ENCODE data around the gene LCN15. TPM values are rescaled to one million over a fixed set of nuclear protein-coding genes. Genes with fewer than 3 reads are reported as not detected.

The LCN15 gene
- total and polyA plus RNA-seq, 2 of the 13 experiments (the other 11 are each of a cell fraction or from before 2014, with no cell fraction given): 1.3 to 53.7 TPM

DNA sequence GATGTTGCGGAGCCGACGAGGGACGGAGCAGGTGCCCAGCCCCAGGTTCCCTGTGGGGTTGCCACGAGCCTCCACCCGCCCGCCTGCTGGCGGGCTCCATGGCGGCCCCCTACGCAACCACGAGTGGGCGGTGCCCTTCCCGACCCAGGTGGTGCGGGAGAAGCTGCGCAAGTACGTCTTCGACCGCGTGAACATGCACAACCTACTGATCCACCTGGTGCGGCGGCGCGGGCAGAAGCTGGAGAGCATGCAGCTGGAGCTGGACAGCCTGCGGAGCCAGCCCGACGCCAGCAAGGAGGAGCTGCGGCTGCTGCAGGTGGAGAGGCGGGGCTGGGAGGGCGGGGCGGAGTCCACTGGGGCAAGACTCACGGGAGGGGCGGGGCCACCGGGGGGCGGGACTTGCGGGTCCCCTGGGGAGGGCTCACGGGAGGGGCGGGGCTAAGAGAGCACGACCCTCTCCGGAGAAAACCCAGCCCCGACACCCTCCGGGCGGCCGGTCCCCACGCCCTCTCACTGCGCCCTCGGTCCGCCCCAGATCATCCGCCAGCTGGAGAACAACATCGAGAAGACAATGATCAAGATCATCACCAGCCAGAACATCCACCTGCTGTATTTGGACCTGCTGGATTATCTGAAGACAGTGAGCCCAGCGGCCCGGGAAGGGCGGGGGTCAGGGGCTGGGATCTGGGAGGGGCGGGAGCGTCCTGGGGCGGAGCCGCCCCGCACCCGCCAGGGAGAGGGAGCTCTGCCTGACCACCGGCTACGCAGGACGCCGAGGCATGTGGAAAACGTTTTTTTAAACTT lies 35.7 kb upstream of the LCN15 start (continued):
- TF ChIP-seq SAFB2 (CRISPR knock-in tag; IDR thresholded peaks at IDR 0.05; ENCODE audit: borderline replicate concordance, low read depth) (no peak; the same call in 1 of the 2 replicates), ZNF557 (CRISPR knock-in tag; IDR thresholded peaks at IDR 0.05) (no peak), KDM4B (CRISPR knock-in tag; IDR thresholded peaks at IDR 0.05) (no peak), KDM1A (CRISPR knock-in tag; IDR thresholded peaks at IDR 0.05) (no peak), HOXD1 (CRISPR knock-in tag; IDR thresholded peaks at IDR 0.05) (0 out of 2 replicates have a peak, but pooled peaks have one; percentile 26), EED (CRISPR knock-in tag; IDR thresholded peaks at IDR 0.05) (no peak), NCOR1 (IDR thresholded peaks at IDR 0.05; ENCODE audit: borderline replicate concordance, low read length) (no peak; the same call in 1 of the 2 replicates), RARG (CRISPR knock-in tag; IDR thresholded peaks at IDR 0.05; ENCODE audit: low read depth) (no peak), ZNF883 (CRISPR knock-in tag; IDR thresholded peaks at IDR 0.05; ENCODE audit: not compliant biosample characterization) (peak; percentile 77)
- TF ChIP-seq, protein P1, sequence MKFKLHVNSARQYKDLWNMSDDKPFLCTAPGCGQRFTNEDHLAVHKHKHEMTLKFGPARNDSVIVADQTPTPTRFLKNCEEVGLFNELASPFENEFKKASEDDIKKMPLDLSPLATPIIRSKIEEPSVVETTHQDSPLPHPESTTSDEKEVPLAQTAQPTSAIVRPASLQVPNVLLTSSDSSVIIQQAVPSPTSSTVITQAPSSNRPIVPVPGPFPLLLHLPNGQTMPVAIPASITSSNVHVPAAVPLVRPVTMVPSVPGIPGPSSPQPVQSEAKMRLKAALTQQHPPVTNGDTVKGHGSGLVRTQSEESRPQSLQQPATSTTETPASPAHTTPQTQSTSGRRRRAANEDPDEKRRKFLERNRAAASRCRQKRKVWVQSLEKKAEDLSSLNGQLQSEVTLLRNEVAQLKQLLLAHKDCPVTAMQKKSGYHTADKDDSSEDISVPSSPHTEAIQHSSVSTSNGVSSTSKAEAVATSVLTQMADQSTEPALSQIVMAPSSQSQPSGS (CRISPR knock-in tag; IDR thresholded peaks at IDR 0.05): no peak
- TF ChIP-seq, protein P2, sequence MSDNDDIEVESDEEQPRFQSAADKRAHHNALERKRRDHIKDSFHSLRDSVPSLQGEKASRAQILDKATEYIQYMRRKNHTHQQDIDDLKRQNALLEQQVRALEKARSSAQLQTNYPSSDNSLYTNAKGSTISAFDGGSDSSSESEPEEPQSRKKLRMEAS (IDR thresholded peaks at IDR 0.05): no peak
- TF ChIP-seq, protein P3, sequence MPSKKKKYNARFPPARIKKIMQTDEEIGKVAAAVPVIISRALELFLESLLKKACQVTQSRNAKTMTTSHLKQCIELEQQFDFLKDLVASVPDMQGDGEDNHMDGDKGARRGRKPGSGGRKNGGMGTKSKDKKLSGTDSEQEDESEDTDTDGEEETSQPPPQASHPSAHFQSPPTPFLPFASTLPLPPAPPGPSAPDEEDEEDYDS (CRISPR knock-in tag; IDR thresholded peaks at IDR 0.05): peak; percentile 91
- TF ChIP-seq, protein P4, sequence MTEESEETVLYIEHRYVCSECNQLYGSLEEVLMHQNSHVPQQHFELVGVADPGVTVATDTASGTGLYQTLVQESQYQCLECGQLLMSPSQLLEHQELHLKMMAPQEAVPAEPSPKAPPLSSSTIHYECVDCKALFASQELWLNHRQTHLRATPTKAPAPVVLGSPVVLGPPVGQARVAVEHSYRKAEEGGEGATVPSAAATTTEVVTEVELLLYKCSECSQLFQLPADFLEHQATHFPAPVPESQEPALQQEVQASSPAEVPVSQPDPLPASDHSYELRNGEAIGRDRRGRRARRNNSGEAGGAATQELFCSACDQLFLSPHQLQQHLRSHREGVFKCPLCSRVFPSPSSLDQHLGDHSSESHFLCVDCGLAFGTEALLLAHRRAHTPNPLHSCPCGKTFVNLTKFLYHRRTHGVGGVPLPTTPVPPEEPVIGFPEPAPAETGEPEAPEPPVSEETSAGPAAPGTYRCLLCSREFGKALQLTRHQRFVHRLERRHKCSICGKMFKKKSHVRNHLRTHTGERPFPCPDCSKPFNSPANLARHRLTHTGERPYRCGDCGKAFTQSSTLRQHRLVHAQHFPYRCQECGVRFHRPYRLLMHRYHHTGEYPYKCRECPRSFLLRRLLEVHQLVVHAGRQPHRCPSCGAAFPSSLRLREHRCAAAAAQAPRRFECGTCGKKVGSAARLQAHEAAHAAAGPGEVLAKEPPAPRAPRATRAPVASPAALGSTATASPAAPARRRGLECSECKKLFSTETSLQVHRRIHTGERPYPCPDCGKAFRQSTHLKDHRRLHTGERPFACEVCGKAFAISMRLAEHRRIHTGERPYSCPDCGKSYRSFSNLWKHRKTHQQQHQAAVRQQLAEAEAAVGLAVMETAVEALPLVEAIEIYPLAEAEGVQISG (CRISPR knock-in tag; IDR thresholded peaks at IDR 0.05): no peak
- TF ChIP-seq, protein P5, sequence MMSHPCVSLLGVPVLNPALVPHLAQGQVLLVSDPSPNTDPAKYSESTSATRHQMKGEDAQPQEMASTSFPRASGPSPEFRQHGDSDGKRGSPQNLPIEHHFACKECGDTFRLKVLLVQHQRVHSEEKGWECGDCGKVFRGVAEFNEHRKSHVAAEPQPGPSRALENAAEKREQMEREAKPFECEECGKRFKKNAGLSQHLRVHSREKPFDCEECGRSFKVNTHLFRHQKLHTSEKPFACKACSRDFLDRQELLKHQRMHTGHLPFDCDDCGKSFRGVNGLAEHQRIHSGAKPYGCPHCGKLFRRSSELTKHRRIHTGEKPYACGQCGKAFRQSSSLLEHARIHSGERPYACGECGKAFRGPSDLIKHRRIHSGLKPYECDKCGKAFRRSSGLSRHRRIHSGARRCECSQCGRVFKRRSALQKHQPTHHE (CRISPR knock-in tag; IDR thresholded peaks at IDR 0.05; ENCODE audit: borderline replicate concordance): no peak
- TF ChIP-seq, protein P6, sequence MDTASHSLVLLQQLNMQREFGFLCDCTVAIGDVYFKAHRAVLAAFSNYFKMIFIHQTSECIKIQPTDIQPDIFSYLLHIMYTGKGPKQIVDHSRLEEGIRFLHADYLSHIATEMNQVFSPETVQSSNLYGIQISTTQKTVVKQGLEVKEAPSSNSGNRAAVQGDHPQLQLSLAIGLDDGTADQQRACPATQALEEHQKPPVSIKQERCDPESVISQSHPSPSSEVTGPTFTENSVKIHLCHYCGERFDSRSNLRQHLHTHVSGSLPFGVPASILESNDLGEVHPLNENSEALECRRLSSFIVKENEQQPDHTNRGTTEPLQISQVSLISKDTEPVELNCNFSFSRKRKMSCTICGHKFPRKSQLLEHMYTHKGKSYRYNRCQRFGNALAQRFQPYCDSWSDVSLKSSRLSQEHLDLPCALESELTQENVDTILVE (CRISPR knock-in tag; IDR thresholded peaks at IDR 0.05): no peak
- TF ChIP-seq, protein P7, sequence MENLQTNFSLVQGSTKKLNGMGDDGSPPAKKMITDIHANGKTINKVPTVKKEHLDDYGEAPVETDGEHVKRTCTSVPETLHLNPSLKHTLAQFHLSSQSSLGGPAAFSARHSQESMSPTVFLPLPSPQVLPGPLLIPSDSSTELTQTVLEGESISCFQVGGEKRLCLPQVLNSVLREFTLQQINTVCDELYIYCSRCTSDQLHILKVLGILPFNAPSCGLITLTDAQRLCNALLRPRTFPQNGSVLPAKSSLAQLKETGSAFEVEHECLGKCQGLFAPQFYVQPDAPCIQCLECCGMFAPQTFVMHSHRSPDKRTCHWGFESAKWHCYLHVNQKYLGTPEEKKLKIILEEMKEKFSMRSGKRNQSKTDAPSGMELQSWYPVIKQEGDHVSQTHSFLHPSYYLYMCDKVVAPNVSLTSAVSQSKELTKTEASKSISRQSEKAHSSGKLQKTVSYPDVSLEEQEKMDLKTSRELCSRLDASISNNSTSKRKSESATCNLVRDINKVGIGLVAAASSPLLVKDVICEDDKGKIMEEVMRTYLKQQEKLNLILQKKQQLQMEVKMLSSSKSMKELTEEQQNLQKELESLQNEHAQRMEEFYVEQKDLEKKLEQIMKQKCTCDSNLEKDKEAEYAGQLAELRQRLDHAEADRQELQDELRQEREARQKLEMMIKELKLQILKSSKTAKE (CRISPR knock-in tag; IDR thresholded peaks at IDR 0.05; ENCODE audit: borderline replicate concordance): 0 out of 2 replicates have a peak, but pooled peaks have one; percentile 27
- TF ChIP-seq, protein P8, sequence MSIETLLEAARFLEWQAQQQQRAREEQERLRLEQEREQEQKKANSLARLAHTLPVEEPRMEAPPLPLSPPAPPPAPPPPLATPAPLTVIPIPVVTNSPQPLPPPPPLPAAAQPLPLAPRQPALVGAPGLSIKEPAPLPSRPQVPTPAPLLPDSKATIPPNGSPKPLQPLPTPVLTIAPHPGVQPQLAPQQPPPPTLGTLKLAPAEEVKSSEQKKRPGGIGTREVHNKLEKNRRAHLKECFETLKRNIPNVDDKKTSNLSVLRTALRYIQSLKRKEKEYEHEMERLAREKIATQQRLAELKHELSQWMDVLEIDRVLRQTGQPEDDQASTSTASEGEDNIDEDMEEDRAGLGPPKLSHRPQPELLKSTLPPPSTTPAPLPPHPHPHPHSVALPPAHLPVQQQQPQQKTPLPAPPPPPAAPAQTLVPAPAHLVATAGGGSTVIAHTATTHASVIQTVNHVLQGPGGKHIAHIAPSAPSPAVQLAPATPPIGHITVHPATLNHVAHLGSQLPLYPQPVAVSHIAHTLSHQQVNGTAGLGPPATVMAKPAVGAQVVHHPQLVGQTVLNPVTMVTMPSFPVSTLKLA (IDR thresholded peaks at IDR 0.05): no peak
